ENCODE data around the gene REEP1.

REEP1 gene

DNA sequence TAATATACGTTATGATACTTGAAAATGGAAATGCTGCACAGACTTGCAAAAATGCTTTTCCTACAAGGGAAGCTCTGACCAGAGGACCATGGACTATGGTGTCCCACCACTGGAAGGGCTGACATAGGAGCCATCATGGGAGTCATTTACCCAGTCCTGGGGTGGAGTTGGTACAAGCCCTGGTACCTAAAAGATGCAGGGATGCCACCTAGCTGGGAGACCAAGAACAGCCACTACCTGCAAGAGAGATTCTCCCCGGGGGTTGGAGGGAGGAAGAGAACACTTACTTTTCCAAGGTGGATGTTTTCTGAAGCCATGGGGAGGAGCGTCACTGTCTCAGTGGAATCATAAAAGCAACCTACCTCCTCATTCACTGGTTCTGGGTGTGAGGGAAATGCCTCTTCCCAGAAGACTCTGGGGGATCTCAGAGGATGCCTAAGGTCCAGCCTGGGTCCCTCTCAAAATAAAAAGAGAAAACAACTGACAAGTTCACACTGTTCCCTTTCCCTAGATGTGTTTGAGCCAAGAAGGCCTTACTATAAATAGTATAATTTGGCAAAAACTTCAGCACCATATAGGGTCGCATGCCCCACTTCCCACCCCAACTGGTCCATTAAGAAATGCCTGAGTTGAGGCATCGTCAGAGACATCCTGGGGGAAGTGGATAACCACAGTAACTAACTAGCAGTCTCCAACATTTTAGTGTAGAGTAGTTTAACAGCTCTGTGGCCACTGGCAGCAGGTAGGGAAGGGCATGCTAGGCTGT, 39.9 kb downstream of the REEP1 start:
- no CpG with 5 or more reads among the region's 5 CpGs for WGBS (ENCODE audit: insufficient coverage, insufficient read length)
- no peak for DNase-seq (ENCODE audit: low read depth, low spot score)
- no peaks in the 10 kb centered on the region; the same call in 1 of the 2 replicates for H3K4me1 ChIP-seq (ENCODE audit: control insufficient read depth, insufficient read depth, low read length)

DNA sequence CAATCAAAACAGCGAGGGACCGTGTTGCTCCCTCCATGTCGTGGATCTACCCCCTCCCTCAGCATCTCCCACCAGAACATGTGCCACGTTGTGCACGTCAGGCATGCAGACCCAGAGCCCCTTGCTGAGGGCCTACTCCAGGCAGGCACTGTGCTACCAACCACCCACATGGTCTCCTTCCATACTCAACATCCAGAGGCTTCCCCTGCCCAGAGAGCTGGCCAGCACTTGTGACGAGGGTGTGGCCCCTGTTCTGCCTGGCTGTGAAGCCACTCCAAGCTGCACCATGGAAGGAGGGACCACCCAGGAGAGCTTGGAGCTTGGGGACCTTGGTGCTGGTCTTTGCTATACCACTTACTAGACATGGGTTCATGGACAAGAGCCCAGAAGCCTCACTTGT, 40.5 kb downstream of the REEP1 start:
- H3K9me3 ChIP-seq (ENCODE audit: control insufficient read depth, insufficient read depth, low read length), result no peaks in the 10 kb centered on the region
- no peak overlapping the region for H3K27ac ChIP-seq (ENCODE audit: low read length)
- no peaks in the 10 kb centered on the region for H3K36me3 ChIP-seq (ENCODE audit: control insufficient read depth, insufficient read depth, low read length)
- H3K4me1 ChIP-seq (ENCODE audit: control insufficient read depth, insufficient read depth, low read length), result no peaks in the 10 kb centered on the region; the same call in 1 of the 2 replicates
- no peak for DNase-seq (ENCODE audit: low read depth, low spot score)
- WGBS (ENCODE audit: insufficient coverage, insufficient read length), result no CpG with 5 or more reads among the region's 6 CpGs
- H3K4me3 ChIP-seq (ENCODE audit: low read length), result no peak overlapping the region
- H3K27me3 ChIP-seq (ENCODE audit: control insufficient read depth, insufficient read depth, low read length), result no peaks in the 10 kb centered on the region; the same call in 1 of the 2 replicates

More for the DNA sequence above, 39.9 kb downstream of the REEP1 start:
- H3K36me3 ChIP-seq (ENCODE audit: control insufficient read depth, insufficient read depth, low read length), result no peaks in the 10 kb centered on the region
- no peaks in the 10 kb centered on the region; the same call in 1 of the 2 replicates for H3K27me3 ChIP-seq (ENCODE audit: control insufficient read depth, insufficient read depth, low read length)
- no peak overlapping the region for H3K4me3 ChIP-seq (ENCODE audit: low read length)
- no peak overlapping the region for H3K27ac ChIP-seq (ENCODE audit: low read length)
- no peaks in the 10 kb centered on the region for H3K9me3 ChIP-seq (ENCODE audit: control insufficient read depth, insufficient read depth, low read length)

DNA sequence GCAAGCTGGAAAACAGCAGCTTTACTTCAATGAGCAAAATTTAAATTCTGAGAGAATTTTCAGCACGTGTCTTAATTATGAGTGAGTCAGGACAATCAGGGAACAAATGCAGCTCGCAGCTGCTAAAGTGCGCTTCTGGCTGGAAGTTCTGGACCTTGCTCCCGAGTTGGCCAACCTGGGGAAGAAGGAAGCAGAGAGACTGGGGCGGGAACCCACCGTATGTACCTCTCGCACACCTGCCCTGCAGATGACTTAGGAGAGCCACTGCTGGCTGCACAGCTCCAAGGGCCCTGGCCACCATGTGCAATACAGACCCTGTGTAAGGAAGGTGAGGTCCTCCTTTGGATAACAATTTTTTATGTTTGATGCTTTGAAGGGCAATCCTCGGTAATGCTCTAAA, 42.4 kb downstream of the REEP1 start:
- Histone ChIP-seq H3K4me3 (ENCODE audit: low read length) (no peak overlapping the region), H3K4me1 (ENCODE audit: control insufficient read depth, insufficient read depth, low read length) (no peaks in the 10 kb centered on the region), H3K36me3 (ENCODE audit: control insufficient read depth, insufficient read depth, low read length) (no peaks in the 10 kb centered on the region), H3K27me3 (ENCODE audit: control insufficient read depth, insufficient read depth, low read length) (no peaks in the 10 kb centered on the region; the same call in 1 of the 2 replicates), H3K27ac (ENCODE audit: low read length) (no peak overlapping the region), H3K9me3 (ENCODE audit: control insufficient read depth, insufficient read depth, low read length) (no peaks in the 10 kb centered on the region)
- DNase-seq (ENCODE audit: low read depth, low spot score), result no peak
- no CpG with 5 or more reads among the region's 8 CpGs for WGBS (ENCODE audit: insufficient coverage, insufficient read length)

DNA sequence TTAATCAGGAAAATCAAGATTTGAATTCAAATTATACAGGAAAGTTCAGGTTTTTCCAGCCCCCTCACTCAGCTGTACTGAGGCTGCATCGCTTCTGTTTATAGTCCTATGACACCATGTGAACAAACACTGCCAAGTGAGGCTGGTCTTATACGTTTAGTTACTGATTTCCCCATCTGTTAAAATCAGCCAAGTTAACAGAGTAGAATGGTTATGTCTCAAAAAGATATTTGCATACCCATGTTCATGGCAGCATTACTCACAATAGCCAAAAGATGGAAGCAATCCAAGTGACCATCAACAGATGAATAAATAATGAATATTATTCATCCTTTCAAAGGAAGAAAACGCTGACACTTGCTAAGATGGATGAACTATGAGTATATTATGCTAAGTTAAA, 43.8 kb downstream of the REEP1 start:
- Histone ChIP-seq H3K36me3 (ENCODE audit: control insufficient read depth, insufficient read depth, low read length) (no peaks in the 10 kb centered on the region), H3K27me3 (ENCODE audit: control insufficient read depth, insufficient read depth, low read length) (no peaks in the 10 kb centered on the region; the same call in 1 of the 2 replicates), H3K27ac (ENCODE audit: low read length) (no peak overlapping the region), H3K9me3 (ENCODE audit: control insufficient read depth, insufficient read depth, low read length) (no peaks in the 10 kb centered on the region), H3K4me3 (ENCODE audit: low read length) (no peak overlapping the region), H3K4me1 (ENCODE audit: control insufficient read depth, insufficient read depth, low read length) (no peaks in the 10 kb centered on the region)
- no CpG with 5 or more reads among the region's 3 CpGs for WGBS (ENCODE audit: insufficient coverage, insufficient read length)
- no peak for DNase-seq (ENCODE audit: low read depth, low spot score)

DNA sequence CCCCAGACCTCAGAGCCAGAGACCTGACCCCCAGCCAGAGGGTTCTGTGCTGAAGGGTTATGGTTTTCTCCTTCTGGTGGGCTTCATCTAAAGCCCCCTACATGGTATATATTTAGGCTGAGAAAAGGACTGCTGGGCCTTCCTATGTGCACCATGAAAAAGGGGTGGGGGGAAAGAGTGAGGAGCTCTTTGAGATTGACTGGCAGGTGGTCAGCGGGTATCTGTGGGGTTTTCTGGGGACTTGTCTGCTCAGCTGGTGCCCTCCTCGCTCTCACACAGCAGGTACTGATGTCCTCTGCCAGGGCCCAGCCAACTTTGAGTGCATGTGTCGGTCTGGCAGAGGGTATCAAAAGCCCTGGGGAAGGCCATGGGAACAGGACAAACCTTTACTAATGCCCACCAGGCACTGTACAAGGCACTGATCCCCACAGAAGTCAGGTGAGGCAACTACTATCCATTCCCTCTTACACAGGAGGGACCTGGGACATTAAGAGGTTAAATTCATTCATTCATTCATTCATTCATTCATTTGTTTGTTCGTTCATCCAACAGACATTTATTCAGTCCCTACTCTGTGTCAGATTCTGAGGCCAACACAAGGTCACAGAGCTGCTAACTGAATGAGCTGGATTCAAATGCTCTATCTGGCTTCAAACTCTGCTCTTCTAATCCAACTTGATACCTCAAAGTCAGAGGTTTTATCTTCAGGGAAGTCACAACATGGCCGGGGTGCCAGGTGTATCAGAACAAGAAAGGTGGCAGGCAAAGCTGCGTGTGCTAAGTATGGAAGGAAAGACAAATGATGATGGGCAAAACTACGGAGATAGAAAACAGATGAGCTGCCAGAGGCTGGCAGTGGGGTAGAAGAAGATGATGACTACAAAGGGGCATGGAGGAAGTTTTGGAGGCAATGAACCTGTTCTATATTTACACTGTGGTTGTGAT, 44.6 kb downstream of the REEP1 start:
- no peak for DNase-seq (ENCODE audit: low read depth, low spot score)
- Histone ChIP-seq H3K27ac (ENCODE audit: low read length) (no peak overlapping the region), H3K9me3 (ENCODE audit: control insufficient read depth, insufficient read depth, low read length) (no peaks in the 10 kb centered on the region), H3K4me1 (ENCODE audit: control insufficient read depth, insufficient read depth, low read length) (no peaks in the 10 kb centered on the region), H3K4me3 (ENCODE audit: low read length) (no peak overlapping the region), H3K27me3 (ENCODE audit: control insufficient read depth, insufficient read depth, low read length) (no peaks in the 10 kb centered on the region; the same call in 1 of the 2 replicates), H3K36me3 (ENCODE audit: control insufficient read depth, insufficient read depth, low read length) (no peaks in the 10 kb centered on the region)
- no CpG with 5 or more reads among the region's 7 CpGs for WGBS (ENCODE audit: insufficient coverage, insufficient read length)

DNA sequence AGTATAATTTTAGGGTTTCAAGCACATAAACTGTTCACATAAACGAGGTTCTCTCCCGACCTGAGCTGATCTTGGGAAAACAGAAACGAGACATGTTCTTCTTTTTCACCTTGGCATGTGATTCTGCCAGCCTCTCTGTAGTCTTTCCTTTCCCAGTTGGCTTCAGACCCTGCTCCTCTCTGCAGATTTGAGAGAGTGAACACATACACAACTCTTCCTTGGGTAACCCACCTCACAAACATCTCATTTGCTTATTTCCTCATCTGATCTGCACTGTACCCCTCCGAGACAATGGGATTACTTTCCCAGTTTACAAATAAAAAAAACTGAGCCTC, 46.1 kb downstream of the REEP1 start:
- Histone ChIP-seq H3K36me3 (ENCODE audit: control insufficient read depth, insufficient read depth, low read length) (no peaks in the 10 kb centered on the region), H3K4me1 (ENCODE audit: control insufficient read depth, insufficient read depth, low read length) (no peaks in the 10 kb centered on the region), H3K4me3 (ENCODE audit: low read length) (no peak overlapping the region), H3K27me3 (ENCODE audit: control insufficient read depth, insufficient read depth, low read length) (no peaks in the 10 kb centered on the region; the same call in 1 of the 2 replicates), H3K27ac (ENCODE audit: low read length) (no peak overlapping the region), H3K9me3 (ENCODE audit: control insufficient read depth, insufficient read depth, low read length) (no peaks in the 10 kb centered on the region)
- no peak for DNase-seq (ENCODE audit: low read depth, low spot score)
- no CpG with 5 or more reads among the region's 4 CpGs for WGBS (ENCODE audit: insufficient coverage, insufficient read length)

DNA sequence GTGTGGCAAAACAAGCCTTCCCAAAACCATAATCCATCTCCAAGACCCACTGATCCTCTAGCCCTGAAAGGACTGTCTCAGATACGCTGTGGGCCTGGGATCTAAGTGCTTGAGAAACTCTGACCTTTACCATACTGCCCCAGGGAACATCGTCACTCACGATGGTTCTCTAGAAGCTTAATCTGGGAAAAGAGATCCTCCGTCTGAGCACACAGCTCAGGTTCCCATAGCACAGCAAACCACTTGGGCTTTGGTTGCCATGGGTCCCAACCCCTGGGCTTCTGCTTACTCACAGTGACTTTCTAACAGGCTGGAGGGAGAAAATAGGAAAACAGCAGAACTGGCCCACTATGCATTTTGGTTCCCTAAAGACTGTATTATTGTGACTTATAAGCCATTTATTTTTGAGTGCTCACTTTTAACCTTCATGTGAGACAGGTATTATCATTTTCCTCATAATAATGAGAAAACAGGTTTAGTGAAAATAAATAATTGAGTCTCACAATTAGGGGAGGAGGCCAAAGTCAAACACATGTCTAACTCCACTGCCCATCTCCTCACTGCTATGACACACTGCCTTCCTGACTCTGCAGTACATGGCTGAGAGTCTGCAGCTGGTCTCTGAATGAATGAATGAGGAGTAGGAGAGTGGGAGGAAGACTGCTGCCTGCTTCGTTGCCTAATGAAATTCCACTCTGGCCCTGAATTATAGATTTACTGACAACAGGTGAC, 46.7 kb downstream of the REEP1 start:
- H3K27ac ChIP-seq (ENCODE audit: low read length), result no peak overlapping the region
- no peak for DNase-seq (ENCODE audit: low read depth, low spot score)
- no peak overlapping the region for H3K4me3 ChIP-seq (ENCODE audit: low read length)
- H3K4me1 ChIP-seq (ENCODE audit: control insufficient read depth, insufficient read depth, low read length), result no peaks in the 10 kb centered on the region
- no peaks in the 10 kb centered on the region; the same call in 1 of the 2 replicates for H3K27me3 ChIP-seq (ENCODE audit: control insufficient read depth, insufficient read depth, low read length)
- no peaks in the 10 kb centered on the region for H3K36me3 ChIP-seq (ENCODE audit: control insufficient read depth, insufficient read depth, low read length)
- no CpG with 5 or more reads among the region's 5 CpGs for WGBS (ENCODE audit: insufficient coverage, insufficient read length)
- H3K9me3 ChIP-seq (ENCODE audit: control insufficient read depth, insufficient read depth, low read length), result no peaks in the 10 kb centered on the region

DNA sequence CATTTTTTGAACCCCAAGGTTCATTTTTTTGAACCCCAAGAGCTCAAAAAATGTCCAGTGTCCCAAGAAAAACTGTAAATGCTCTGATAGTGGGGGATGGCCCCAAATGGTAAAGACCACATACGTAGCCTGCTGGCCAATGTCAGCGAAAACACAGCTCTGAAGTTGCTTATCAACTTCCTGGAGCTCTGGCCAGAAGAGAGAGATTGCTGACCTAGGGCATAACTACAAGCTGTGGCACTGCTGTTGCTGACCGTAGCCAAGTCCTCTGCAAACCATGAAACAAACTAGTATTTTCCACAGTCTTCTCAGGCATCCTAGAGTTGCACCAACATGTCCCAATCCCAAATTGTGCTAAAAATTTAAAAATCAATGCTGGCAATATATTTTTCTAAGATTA, 50.9 kb downstream of the REEP1 start:
- Histone ChIP-seq H3K4me1 (ENCODE audit: control insufficient read depth, insufficient read depth, low read length) (no peaks in the 10 kb centered on the region), H3K36me3 (ENCODE audit: control insufficient read depth, insufficient read depth, low read length) (no peaks in the 10 kb centered on the region), H3K4me3 (ENCODE audit: low read length) (no peak overlapping the region), H3K9me3 (ENCODE audit: control insufficient read depth, insufficient read depth, low read length) (no peaks in the 10 kb centered on the region), H3K27ac (ENCODE audit: low read length) (no peak overlapping the region), H3K27me3 (ENCODE audit: control insufficient read depth, insufficient read depth, low read length) (no peaks in the 10 kb centered on the region)
- no CpG with 5 or more reads among the region's 3 CpGs for WGBS (ENCODE audit: insufficient coverage, insufficient read length)
- DNase-seq (ENCODE audit: low read depth, low spot score), result no peak

DNA sequence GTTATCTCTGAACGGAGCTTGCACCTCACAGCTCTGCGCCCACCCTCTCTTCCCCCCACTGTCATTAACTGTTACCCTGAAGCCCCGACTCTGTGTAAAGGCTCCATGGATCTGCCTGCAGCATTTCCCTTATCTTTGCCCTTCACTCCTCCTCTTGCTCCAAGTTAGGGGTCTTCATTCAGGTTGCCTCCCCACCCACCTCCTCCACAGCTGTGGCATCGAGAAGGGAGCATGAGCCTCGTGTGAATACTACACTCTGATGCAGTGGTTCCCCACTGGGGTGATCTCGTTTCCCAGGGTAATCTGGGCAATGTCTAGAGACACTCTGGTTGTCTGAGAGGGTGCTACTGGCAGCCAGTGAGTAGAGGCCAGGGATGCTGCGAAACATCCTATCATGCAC, 51.4 kb downstream of the REEP1 start:
- no CpG with 5 or more reads among the region's 7 CpGs for WGBS (ENCODE audit: insufficient coverage, insufficient read length)
- no peak overlapping the region for H3K4me3 ChIP-seq (ENCODE audit: low read length)
- H3K4me1 ChIP-seq (ENCODE audit: control insufficient read depth, insufficient read depth, low read length), result no peaks in the 10 kb centered on the region
- no peak overlapping the region for H3K27ac ChIP-seq (ENCODE audit: low read length)
- H3K9me3 ChIP-seq (ENCODE audit: control insufficient read depth, insufficient read depth, low read length), result no peaks in the 10 kb centered on the region
- DNase-seq (ENCODE audit: low read depth, low spot score), result no peak
- H3K36me3 ChIP-seq (ENCODE audit: control insufficient read depth, insufficient read depth, low read length), result no peaks in the 10 kb centered on the region
- H3K27me3 ChIP-seq (ENCODE audit: control insufficient read depth, insufficient read depth, low read length), result no peaks in the 10 kb centered on the region

DNA sequence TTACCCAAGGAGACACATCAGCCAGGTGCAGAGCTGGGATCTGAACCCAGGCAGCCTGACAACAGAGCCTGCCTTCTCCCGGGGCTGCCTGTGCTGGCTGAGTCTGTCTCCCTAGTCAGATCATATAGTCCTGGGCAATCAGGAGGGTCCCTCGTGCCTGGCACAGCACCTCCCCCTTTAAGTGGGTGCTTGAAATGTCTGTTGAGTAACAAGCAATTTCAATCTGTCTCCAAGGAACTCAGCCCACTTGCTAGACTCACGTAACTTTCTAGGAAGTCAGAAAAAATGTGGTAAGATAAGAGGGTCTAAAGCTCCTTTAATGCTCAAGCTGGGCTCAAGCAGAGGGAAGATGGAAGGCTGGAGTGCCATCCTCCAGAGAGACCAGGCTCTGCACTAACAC, 51.9 kb downstream of the REEP1 start:
- Histone ChIP-seq H3K27ac (ENCODE audit: low read length) (no peak overlapping the region), H3K9me3 (ENCODE audit: control insufficient read depth, insufficient read depth, low read length) (no peaks in the 10 kb centered on the region), H3K4me3 (ENCODE audit: low read length) (no peak overlapping the region), H3K4me1 (ENCODE audit: control insufficient read depth, insufficient read depth, low read length) (no peaks in the 10 kb centered on the region), H3K36me3 (ENCODE audit: control insufficient read depth, insufficient read depth, low read length) (no peaks in the 10 kb centered on the region), H3K27me3 (ENCODE audit: control insufficient read depth, insufficient read depth, low read length) (no peaks in the 10 kb centered on the region)
- WGBS (ENCODE audit: insufficient coverage, insufficient read length), result no CpG with 5 or more reads among the region's 3 CpGs
- DNase-seq (ENCODE audit: low read depth, low spot score), result no peak
